Measurements from ENCODE around the gene RFFL.

DNA sequence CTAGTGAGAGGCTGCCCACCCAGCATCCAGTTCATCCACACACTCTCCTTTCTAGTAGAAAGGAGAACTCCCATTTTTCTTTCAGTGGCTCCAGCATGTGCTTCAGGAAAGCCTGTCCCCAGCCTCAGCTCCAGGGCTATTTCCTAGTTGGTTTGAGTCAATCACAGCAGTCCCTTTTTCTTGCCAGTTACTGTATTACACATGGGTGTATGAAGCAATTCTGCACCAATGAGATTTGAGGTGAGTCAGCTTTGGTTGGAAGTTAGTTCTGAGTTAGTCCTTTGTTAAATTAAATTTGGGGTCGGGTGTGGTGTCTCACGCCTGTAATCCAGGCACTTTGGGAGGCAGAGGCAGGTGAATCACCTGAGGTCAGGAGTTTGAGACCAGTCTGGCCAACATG, 31.4 kb upstream of the RFFL start:
- TF ChIP-seq POLR2AphosphoS5 (IDR thresholded peaks at IDR 0.05) (no peak), TAF1 (IDR thresholded peaks at IDR 0.05; ENCODE audit: low read depth) (no peak), RAD21 (conservative IDR thresholded peaks at IDR 0.05) (no peak), EP300 (conservative IDR thresholded peaks at IDR 0.05; ENCODE audit: poor library complexity, severe bottlenecking) (no peak), MXI1 (conservative IDR thresholded peaks at IDR 0.05; ENCODE audit: poor library complexity, severe bottlenecking) (no peak), EZH2 (IDR thresholded peaks at IDR 0.05; ENCODE audit: borderline replicate concordance, insufficient read depth, low read length, poor library complexity, severe bottlenecking) (no peak), SMC3 (conservative IDR thresholded peaks at IDR 0.05; ENCODE audit: poor library complexity) (no peak)
- TF ChIP-seq, protein P1, sequence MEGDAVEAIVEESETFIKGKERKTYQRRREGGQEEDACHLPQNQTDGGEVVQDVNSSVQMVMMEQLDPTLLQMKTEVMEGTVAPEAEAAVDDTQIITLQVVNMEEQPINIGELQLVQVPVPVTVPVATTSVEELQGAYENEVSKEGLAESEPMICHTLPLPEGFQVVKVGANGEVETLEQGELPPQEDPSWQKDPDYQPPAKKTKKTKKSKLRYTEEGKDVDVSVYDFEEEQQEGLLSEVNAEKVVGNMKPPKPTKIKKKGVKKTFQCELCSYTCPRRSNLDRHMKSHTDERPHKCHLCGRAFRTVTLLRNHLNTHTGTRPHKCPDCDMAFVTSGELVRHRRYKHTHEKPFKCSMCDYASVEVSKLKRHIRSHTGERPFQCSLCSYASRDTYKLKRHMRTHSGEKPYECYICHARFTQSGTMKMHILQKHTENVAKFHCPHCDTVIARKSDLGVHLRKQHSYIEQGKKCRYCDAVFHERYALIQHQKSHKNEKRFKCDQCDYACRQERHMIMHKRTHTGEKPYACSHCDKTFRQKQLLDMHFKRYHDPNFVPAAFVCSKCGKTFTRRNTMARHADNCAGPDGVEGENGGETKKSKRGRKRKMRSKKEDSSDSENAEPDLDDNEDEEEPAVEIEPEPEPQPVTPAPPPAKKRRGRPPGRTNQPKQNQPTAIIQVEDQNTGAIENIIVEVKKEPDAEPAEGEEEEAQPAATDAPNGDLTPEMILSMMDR (IDR thresholded peaks at IDR 0.05; ENCODE audit: poor library complexity, severe bottlenecking): no peak
- TF ChIP-seq, protein P2, sequence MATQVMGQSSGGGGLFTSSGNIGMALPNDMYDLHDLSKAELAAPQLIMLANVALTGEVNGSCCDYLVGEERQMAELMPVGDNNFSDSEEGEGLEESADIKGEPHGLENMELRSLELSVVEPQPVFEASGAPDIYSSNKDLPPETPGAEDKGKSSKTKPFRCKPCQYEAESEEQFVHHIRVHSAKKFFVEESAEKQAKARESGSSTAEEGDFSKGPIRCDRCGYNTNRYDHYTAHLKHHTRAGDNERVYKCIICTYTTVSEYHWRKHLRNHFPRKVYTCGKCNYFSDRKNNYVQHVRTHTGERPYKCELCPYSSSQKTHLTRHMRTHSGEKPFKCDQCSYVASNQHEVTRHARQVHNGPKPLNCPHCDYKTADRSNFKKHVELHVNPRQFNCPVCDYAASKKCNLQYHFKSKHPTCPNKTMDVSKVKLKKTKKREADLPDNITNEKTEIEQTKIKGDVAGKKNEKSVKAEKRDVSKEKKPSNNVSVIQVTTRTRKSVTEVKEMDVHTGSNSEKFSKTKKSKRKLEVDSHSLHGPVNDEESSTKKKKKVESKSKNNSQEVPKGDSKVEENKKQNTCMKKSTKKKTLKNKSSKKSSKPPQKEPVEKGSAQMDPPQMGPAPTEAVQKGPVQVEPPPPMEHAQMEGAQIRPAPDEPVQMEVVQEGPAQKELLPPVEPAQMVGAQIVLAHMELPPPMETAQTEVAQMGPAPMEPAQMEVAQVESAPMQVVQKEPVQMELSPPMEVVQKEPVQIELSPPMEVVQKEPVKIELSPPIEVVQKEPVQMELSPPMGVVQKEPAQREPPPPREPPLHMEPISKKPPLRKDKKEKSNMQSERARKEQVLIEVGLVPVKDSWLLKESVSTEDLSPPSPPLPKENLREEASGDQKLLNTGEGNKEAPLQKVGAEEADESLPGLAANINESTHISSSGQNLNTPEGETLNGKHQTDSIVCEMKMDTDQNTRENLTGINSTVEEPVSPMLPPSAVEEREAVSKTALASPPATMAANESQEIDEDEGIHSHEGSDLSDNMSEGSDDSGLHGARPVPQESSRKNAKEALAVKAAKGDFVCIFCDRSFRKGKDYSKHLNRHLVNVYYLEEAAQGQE (IDR thresholded peaks at IDR 0.05; ENCODE audit: borderline replicate concordance): no peak

All from neural cell (in vitro differentiated cells).